H1 (cell line): ENCODE measurements around the gene HOXA10. TPM values are rescaled to one million over a fixed set of nuclear protein-coding genes. Genes with fewer than 3 reads are reported as not detected.

ENCODE experiments used
- CTCF ChIA-PET: fragments of 300-600 bp; sonication (Branson Sonifier 250); formaldehyde crosslinking; loops from one replicate; lab custom pipeline; 2021; ENCODE audit not compliant: partially characterized antibody; lab: Charles Lee
- POLR2A ChIA-PET: fragments of 300-600 bp; sonication (Branson Sonifier 250); formaldehyde crosslinking; loops from one replicate; lab custom pipeline; 2021; ENCODE audit warnings: inconsistent platforms; ENCODE audit not compliant: partially characterized antibody; lab: Charles Lee
- DNase-seq, 2 experiments: peaks; one replicate each; pipeline versions ENCODE4 v3.0.0 to v3.0.0-alpha.2; 2010 to 2022; ENCODE audit warnings: low spot score in 2 of 2, low read depth in 1 of 2, mixed read lengths in 1 of 2
- FAIRE-seq: peaks from 2 replicates; lab custom pipeline; 2011; peaks lifted over from hg19 to GRCh38; lab: Jason Lieb, UNC
- H2AFZ ChIP-seq: 2 replicates; pipeline ENCODE4 v1.8.1; 2012; ENCODE audit warnings: low read length, inconsistent platforms
- H2AK5ac ChIP-seq: 2 replicates; pipeline ENCODE4 v1.6.1; 2013; ENCODE audit warnings: low read depth, low read length
- H2BK120ac ChIP-seq: replicated peaks from 2 replicates; pipeline ENCODE3; 2013; ENCODE audit warnings: low read depth, low read length, inconsistent platforms
- H2BK12ac ChIP-seq: 2 replicates; pipeline ENCODE4 v1.6.1; 2013; ENCODE audit warnings: low read depth, low read length
- H2BK15ac ChIP-seq: 2 replicates; pipeline ENCODE4 v1.6.1; 2013; ENCODE audit warnings: low read length
- H2BK20ac ChIP-seq: 2 replicates; pipeline ENCODE4 v1.6.1; 2013; ENCODE audit warnings: low read length
- H2BK5ac ChIP-seq: 2 replicates; pipeline ENCODE4 v1.6.1; 2013; ENCODE audit warnings: low read depth, low read length
- H3K14ac ChIP-seq: 2 replicates; pipeline ENCODE4 v1.6.1; 2013; ENCODE audit warnings: inconsistent platforms; ENCODE audit not compliant: insufficient read length
- H3K18ac ChIP-seq: 2 replicates; pipeline ENCODE4 v1.6.1; 2013; ENCODE audit warnings: low read length; ENCODE audit errors: extremely low read depth
- H3K23ac ChIP-seq: 2 replicates; pipeline ENCODE4 v1.6.1; 2013; ENCODE audit warnings: inconsistent platforms; ENCODE audit not compliant: insufficient read length
- H3K23me2 ChIP-seq: 2 replicates; pipeline ENCODE4 v1.6.1; 2013; ENCODE audit warnings: low read depth, low read length
- H3K27ac ChIP-seq: 2 replicates; pipeline ENCODE4 v1.6.1; 2011; ENCODE audit warnings: low read depth, low read length, inconsistent platforms
- H3K27me3 ChIP-seq, 4 experiments: replicated peaks in 1 of 4; 1 replicate in 1 of 4; 2 replicates in 3 of 4; pipeline versions ENCODE4 v1.6.1 to v1.8.1; 2011 to 2013; ENCODE audit warnings: low read length in 3 of 4, mild to moderate bottlenecking in 3 of 4, inconsistent platforms in 2 of 4, mixed read lengths in 2 of 4, moderate library complexity in 1 of 4; ENCODE audit not compliant: control insufficient read depth in 3 of 4, insufficient read depth in 3 of 4; ENCODE audit errors: extremely low read depth in 1 of 4
- H3K36me3 ChIP-seq, 4 experiments: 2 replicates each; pipeline versions ENCODE4 v1.6.1 to v1.8.1; 2011 to 2013; ENCODE audit warnings: mild to moderate bottlenecking in 4 of 4, low read length in 3 of 4, moderate library complexity in 2 of 4, control low read depth in 1 of 4, inconsistent platforms in 1 of 4; ENCODE audit not compliant: insufficient read depth in 4 of 4, control insufficient read depth in 2 of 4
- H3K4ac ChIP-seq: replicated peaks from 2 replicates; pipeline ENCODE3; 2013; ENCODE audit warnings: low read length, low read depth, mixed read lengths, inconsistent platforms; ENCODE audit not compliant: insufficient read length
- H3K4me1 ChIP-seq, 4 experiments: replicated peaks in 1 of 4; 1 replicate in 1 of 4; 2 replicates in 3 of 4; pipeline versions ENCODE4 v1.6.1 to v1.8.1; 2011 to 2013; ENCODE audit warnings: low read length in 3 of 4, inconsistent platforms in 2 of 4, mixed read lengths in 1 of 4; ENCODE audit not compliant: insufficient read depth in 4 of 4, control insufficient read depth in 3 of 4
- H3K4me2 ChIP-seq, 2 experiments: 2 replicates each; pipeline versions ENCODE4 v1.6.1 to v1.8.1; 2011 to 2013; ENCODE audit warnings: low read depth in 2 of 2, low read length in 2 of 2, control low read depth in 1 of 2, inconsistent platforms in 1 of 2, mild to moderate bottlenecking in 1 of 2; ENCODE audit not compliant: insufficient read depth in 1 of 2
- H3K4me3 ChIP-seq, 4 experiments: fragments of 200-600, 300-600 bp in 1 of 4; sonication (generic), shearing (Covaris generic), sonication (Bioruptor Twin) in 1 of 4; 2 replicates each; pipeline versions ENCODE4 v1.5.1 to v1.8.1; 2011 to 2016; ENCODE audit warnings: low read length in 4 of 4, low read depth in 3 of 4, control low read depth in 2 of 4, inconsistent platforms in 2 of 4, mild to moderate bottlenecking in 2 of 4, mixed read lengths in 1 of 4, moderate library complexity in 1 of 4; ENCODE audit not compliant: insufficient read depth in 2 of 4; ENCODE audit errors: extremely low read depth in 1 of 4
- H3K56ac ChIP-seq: replicated peaks from 2 replicates; pipeline ENCODE3; 2013; ENCODE audit warnings: low read depth, mild to moderate bottlenecking, mixed read lengths, low read length, inconsistent platforms; ENCODE audit not compliant: insufficient read length
- H3K79me1 ChIP-seq: 2 replicates; pipeline ENCODE4 v1.6.1; 2013; ENCODE audit warnings: low read depth, low read length, control low read depth
- H3K79me2 ChIP-seq, 2 experiments: 2 replicates each; pipeline versions ENCODE4 v1.6.1 to v1.8.1; 2012 to 2013; ENCODE audit warnings: low read length in 2 of 2, mild to moderate bottlenecking in 2 of 2, inconsistent platforms in 1 of 2; ENCODE audit not compliant: insufficient read depth in 2 of 2, control insufficient read depth in 1 of 2
- H3K9ac ChIP-seq, 4 experiments: replicated peaks in 1 of 4; 1 replicate in 1 of 4; 2 replicates in 3 of 4; pipeline versions ENCODE4 v1.6.1 to v1.8.1; 2011 to 2013; ENCODE audit warnings: low read depth in 3 of 4, low read length in 3 of 4, control low read depth in 2 of 4, mild to moderate bottlenecking in 2 of 4, moderate library complexity in 2 of 4, inconsistent platforms in 1 of 4; ENCODE audit errors: extremely low read depth in 1 of 4
- H3K9me3 ChIP-seq, 2 experiments: 2 replicates each; pipeline versions ENCODE4 v1.6.1 to v1.8.1; 2012 to 2013; ENCODE audit warnings: mild to moderate bottlenecking in 2 of 2, moderate library complexity in 2 of 2, control low read depth in 1 of 2, inconsistent platforms in 1 of 2, low read depth in 1 of 2, low read length in 1 of 2, mixed read lengths in 1 of 2; ENCODE audit not compliant: insufficient read depth in 2 of 2
- H4K20me1 ChIP-seq, 2 experiments: replicated peaks in 1 of 2; 2 replicates each; pipeline versions ENCODE3 to v1.8.1; 2011 to 2013; ENCODE audit warnings: inconsistent platforms in 2 of 2, low read length in 2 of 2, mild to moderate bottlenecking in 1 of 2; ENCODE audit not compliant: insufficient read depth in 2 of 2, control insufficient read depth in 1 of 2
- H4K5ac ChIP-seq: 2 replicates; pipeline ENCODE4 v1.6.1; 2013; ENCODE audit warnings: low read length, low read depth, mixed read lengths, inconsistent platforms; ENCODE audit not compliant: insufficient read length
- H4K8ac ChIP-seq: 2 replicates; pipeline ENCODE4 v1.8.0; 2013; ENCODE audit warnings: mild to moderate bottlenecking, moderate library complexity, low read length, inconsistent platforms; ENCODE audit not compliant: insufficient read depth; ENCODE audit errors: extremely low read depth
- H4K91ac ChIP-seq: replicated peaks from 2 replicates; pipeline ENCODE3; 2013; ENCODE audit warnings: low read length, mixed read lengths, inconsistent platforms; ENCODE audit not compliant: insufficient read length
- BACH1 ChIP-seq: IDR thresholded peaks from 2 replicates; pipeline ENCODE4 v1.6.1; 2012; ENCODE audit warnings: low read length, improper control_type of control experiment
- BRCA1 ChIP-seq: IDR thresholded peaks from 2 replicates; pipeline ENCODE4 v1.6.1; 2012; ENCODE audit warnings: low read depth, low read length, improper control_type of control experiment
- CEBPB ChIP-seq: IDR thresholded peaks from 2 replicates; pipeline ENCODE4 v1.6.1; 2012; ENCODE audit warnings: low read depth, low read length
- EZH2 ChIP-seq: fragments of 200-600 bp; sonication (generic); IDR thresholded peaks from 2 replicates; pipeline ENCODE4 v1.7.1; 2012; ENCODE audit warnings: low read depth, mild to moderate bottlenecking, moderate library complexity, low read length, inconsistent platforms; ENCODE audit not compliant: severe bottlenecking
- HDAC6 ChIP-seq: IDR thresholded peaks from one replicate; pipeline ENCODE4 v1.7.1; 2012; ENCODE audit warnings: low read depth, mild to moderate bottlenecking, inconsistent platforms, low read length, moderate library complexity
- JUND ChIP-seq: IDR thresholded peaks from 2 replicates; pipeline ENCODE4 v1.6.1; 2011; ENCODE audit warnings: mild to moderate bottlenecking, improper control_type of control experiment, low read length
- POLR2AphosphoS5 ChIP-seq: IDR thresholded peaks from 2 replicates; pipeline ENCODE4 v1.6.1; 2011; ENCODE audit warnings: low read depth, low read length
- RFX5 ChIP-seq: IDR thresholded peaks from 2 replicates; pipeline ENCODE4 v1.6.1; 2011; ENCODE audit warnings: low read depth, low read length, improper control_type of control experiment, borderline replicate concordance
- RNF2 ChIP-seq: fragments of 200-900, 300-1000 bp; sonication (generic); IDR thresholded peaks from 2 replicates; pipeline ENCODE4 v1.7.1; 2016; ENCODE audit warnings: borderline replicate concordance, low read depth, mild to moderate bottlenecking, antibody characterized with exemption, low read length; ENCODE audit not compliant: poor library complexity, severe bottlenecking; ENCODE audit errors: missing control alignments
- SUZ12 ChIP-seq: fragments of 200-600 bp; sonication (generic); IDR thresholded peaks from 2 replicates; pipeline ENCODE4 v1.6.1; 2012; ENCODE audit warnings: mild to moderate bottlenecking, inconsistent platforms, low read length, moderate library complexity, mixed read lengths
- TAF7 ChIP-seq: optimal IDR thresholded peaks from 2 replicates; pipeline ENCODE3; 2011; ENCODE audit warnings: low read depth, mild to moderate bottlenecking, inconsistent platforms, low read length, moderate library complexity, borderline replicate concordance
- WGBS, 2 experiments: shearing (Covaris generic) in 1 of 2; methylation state at CpG; one replicate each; pipeline versions ENCODE4 v1.1.6 to v1.1.7; 2013 to 2015; ENCODE audit warnings: low lambda C conversion rate in 2 of 2, mixed read lengths in 2 of 2, inconsistent platforms in 1 of 2, low coverage in 1 of 2, missing lambda C conversion rate in 1 of 2; ENCODE audit not compliant: insufficient replicate concordance in 2 of 2, insufficient coverage in 1 of 2, insufficient read length in 1 of 2; ENCODE audit errors: extremely low coverage in 1 of 2, missing lambda C conversion rate in 1 of 2; 5-methylcytosine and 5-hydroxymethylcytosine counted together
- polyA plus RNA-seq, 7 experiments: library from polyadenylated mRNA; depleted of rRNA in 3 of 7; stranded (reverse) in 5 of 7; unstranded in 2 of 7; fragments of >200 nt in 5 of 7; fragments of 200-250 nt in 2 of 7; gene quantifications; 1 replicate in 5 of 7; 2 replicates in 1 of 7; 4 replicates in 1 of 7; pipeline versions ENCODE4 v1.2.1 to v1.2.3, GENCODE V29; 2011 to 2013; ENCODE audit warnings: missing spikeins in 2 of 7, mixed read lengths in 2 of 7
- total RNA-seq: library from RNA; stranded (reverse); fragmentation: NEBNext Ultra II Directional; extraction: Animal tissue kit (Norgen Biotek cat#: 25700); gene quantifications from 2 replicates; pipeline ENCODE4 v1.2.1, GENCODE V29; 2021

HOXA10 gene
- total and polyA plus RNA-seq, 2 of the 8 experiments (the other 6 are each of a cell fraction or from before 2014, with no cell fraction given) = not detected

DNA sequence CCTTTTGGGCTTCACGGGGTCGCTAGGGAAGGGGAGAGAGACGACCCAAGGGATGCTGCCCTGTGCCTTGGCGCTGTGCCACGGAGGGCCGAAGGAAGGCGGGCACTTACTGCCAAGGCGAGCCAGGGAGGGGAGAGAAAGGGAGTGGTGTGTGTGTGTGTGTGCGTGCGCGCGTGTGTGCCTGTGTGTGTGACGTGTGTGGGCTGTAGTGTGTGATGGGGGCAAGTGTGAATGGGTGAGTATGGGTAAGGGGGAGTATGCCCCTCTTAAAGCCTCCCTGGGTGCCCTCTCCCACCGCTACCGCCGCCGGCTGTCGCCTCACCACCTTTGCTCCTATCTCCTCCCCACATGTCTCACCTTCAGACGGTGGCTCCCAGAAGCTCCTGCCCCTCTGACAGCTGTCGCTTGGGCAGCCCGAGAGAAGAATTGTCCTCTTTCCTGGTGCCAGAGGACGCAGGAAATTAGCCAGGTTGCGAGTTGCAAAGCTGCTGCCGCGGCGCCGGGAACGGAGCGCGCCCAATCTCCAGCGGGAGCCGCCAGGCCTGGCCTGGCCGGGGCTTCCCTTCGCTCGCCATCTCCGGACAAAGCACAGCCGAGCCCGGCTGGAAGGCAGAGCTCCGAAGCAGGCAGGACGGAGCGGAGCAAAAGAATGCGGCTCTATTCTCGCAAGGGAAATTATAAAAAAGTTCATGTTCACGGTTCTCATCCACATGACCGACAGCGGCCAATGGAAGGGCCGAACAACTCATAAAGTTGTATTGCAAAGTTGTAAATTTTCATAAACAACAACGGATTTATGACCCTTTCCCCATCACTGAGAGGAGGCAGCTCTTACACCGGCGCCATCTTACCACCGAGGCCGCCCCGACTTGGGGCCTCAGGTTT lies 21.9 kb downstream of the HOXA10 start, which contains the start of gene HOXA3:
Gene HOXA3 (minus strand): TSS at position 653 of the 885 bp plus-strand sequence. CDS start 41,943 bp downstream, outside the sequence.
- Histone ChIP-seq H3K23me2 (peaks cover 2% of the 10 kb centered on the region; the same call in 1 of the 2 replicates), H3K4me3 (peak within 1 kb of the TSS in 1 of 4 experiments; percentile 19; a peak in 1 of 8 replicates), H2BK20ac (no peak within 1 kb of the TSS), H4K8ac (no peak within 1 kb of the TSS), H2AFZ (no peak within 1 kb of the TSS), H2BK15ac (no peak within 1 kb of the TSS), H4K5ac (no peak within 1 kb of the TSS), H3K56ac (no peak within 1 kb of the TSS), H2BK5ac (no peak within 1 kb of the TSS), H3K27me3 (peaks cover 98 to 100% (median 100%) of the 10 kb centered on the region in 4 experiments), H3K79me1 (no peaks in the 10 kb centered on the region), H3K14ac (no peak within 1 kb of the TSS), H3K4me2 (peak within 1 kb of the TSS in 1 of 2 experiments; percentile 58; a peak in 3 of 4 replicates), H2BK12ac (no peak within 1 kb of the TSS), H3K27ac (no peak within 1 kb of the TSS), H3K4ac (no peak within 1 kb of the TSS), H3K79me2 (no peaks in the 10 kb centered on the region), H2AK5ac (peak within 1 kb of the TSS; percentile 48; the same call in 1 of the 2 replicates), H3K4me1 (peaks cover 0 to 8% (median 3%) of the 10 kb centered on the region in 4 experiments; a peak in 4 of 7 replicates), H3K9me3 (peaks cover 0 to 10% of the 10 kb centered on the region in 2 experiments; a peak in 1 of 4 replicates), H4K91ac (no peak within 1 kb of the TSS), H3K36me3 (peaks cover 0 to 14% (median 0%) of the 10 kb centered on the region in 4 experiments; a peak in 1 of 8 replicates), H3K18ac (no peak within 1 kb of the TSS), H4K20me1 (peaks cover 29 to 47% of the 10 kb centered on the region in 2 experiments), H3K9ac (no peak within 1 kb of the TSS), H2BK120ac (no peak within 1 kb of the TSS), H3K23ac (no peak within 1 kb of the TSS)
- DNase-seq (peak in 1 of 2 experiments; percentile 63), FAIRE-seq (no peak)
- CTCF ChIA-PET = interaction anchor here (0.8 to 12.5 kb wide), 11 partner anchors 7 to 472 kb away, joined by 3 to 123 read pairs (median 4); partner anchors contain the start of genes HOXA1, HOXA4, HOXA5 and HOXA9
- WGBS, 2 experiments = 15% methylated on average over 48 of the region's 53 CpGs; no CpG with 5 or more reads in 1 of the 2 experiments
- POLR2A ChIA-PET = interaction anchor here (1.9 kb wide), 1 partner anchor 9 kb away, joined by 5 read pairs; the partner anchor contains the start of gene HOXA5
- TF ChIP-seq BACH1 = no peak
- no peak for TF ChIP-seq JUND
- no peak for TF ChIP-seq CEBPB
- peak; percentile 97 for TF ChIP-seq EZH2
- no peak for TF ChIP-seq POLR2AphosphoS5
- no peak for TF ChIP-seq RFX5
- peak; percentile 93 for TF ChIP-seq SUZ12
- no peak for TF ChIP-seq RNF2
- TF ChIP-seq HDAC6 = no peak
- no peak for TF ChIP-seq BRCA1
- TF ChIP-seq TAF7 = no peak
